ENCODE results near the gene BCLAF1.
A peak's percentile ranks its signal among the peaks of the same experiment; 100 is the strongest.
"Not testable (repeated sequence)": the region's sequence is repeated elsewhere in the genome, so short reads cannot be mapped to it uniquely, and the experiment has no call there.

Gene BCLAF1

GRCh38 chr6:136312975-136313374, 23.3 kb upstream of the BCLAF1 start:
- DNase-seq (ENCODE audit: low read depth, low spot score): peak; percentile 48
- H3K27ac ChIP-seq: no peak overlapping the region

- DNase-seq (ENCODE audit: low read depth, low spot score): no peak
- no peak overlapping the region for H3K27ac ChIP-seq
These were observed 20.2 kb upstream of the BCLAF1 start for GRCh38 chr6:136309729-136310311.

GRCh38 chr6:136309171-136309570, 19.5 kb upstream of the BCLAF1 start:
- H3K27ac ChIP-seq: no peak overlapping the region
- no peak for DNase-seq (ENCODE audit: low read depth, low spot score)

GRCh38 chr6:136308469-136308868, 18.8 kb upstream of the BCLAF1 start:
- not testable (repeated sequence) for H3K27ac ChIP-seq; DNase-seq (ENCODE audit: low read depth, low spot score)

- DNase-seq (ENCODE audit: low read depth, low spot score): no peak
- H3K27ac ChIP-seq: no peak overlapping the region
These were observed 17.7 kb upstream of the BCLAF1 start for GRCh38 chr6:136307351-136307750.

- H3K27ac ChIP-seq: no peak overlapping the region
- no peak for DNase-seq (ENCODE audit: low read depth, low spot score)
These were observed 16.8 kb upstream of the BCLAF1 start for GRCh38 chr6:136306466-136306865.

GRCh38 chr6:136304410-136304809, 14.8 kb upstream of the BCLAF1 start:
- no peak for DNase-seq (ENCODE audit: low read depth, low spot score)
- H3K27ac ChIP-seq: no peak overlapping the region

GRCh38 chr6:136303516-136303915, 13.9 kb upstream of the BCLAF1 start:
- no peak overlapping the region for H3K27ac ChIP-seq
- DNase-seq (ENCODE audit: low read depth, low spot score): no peak

- H3K27ac ChIP-seq: no peak overlapping the region
- no peak for DNase-seq (ENCODE audit: low read depth, low spot score)
These were observed 5.0 kb upstream of the BCLAF1 start for GRCh38 chr6:136294621-136295020.

GRCh38 chr6:136290410-136291010, 864 bp upstream of the BCLAF1 start:
- H3K27ac ChIP-seq: peak overlapping the region; percentile 96
- peak; percentile 51 for DNase-seq (ENCODE audit: low read depth, low spot score)

GRCh38 chr6:136289327-136289578, 393 bp downstream of the BCLAF1 start:
- peak; percentile 52 for DNase-seq (ENCODE audit: low read depth, low spot score)
- H3K27ac ChIP-seq: peak overlapping the region; percentile 96

GRCh38 chr6:136288566-136289326, 900 bp downstream of the BCLAF1 start:
- H3K27ac ChIP-seq: peak overlapping the region; percentile 96
- peak; percentile 88 for DNase-seq (ENCODE audit: low read depth, low spot score)

- DNase-seq (ENCODE audit: low read depth, low spot score): no peak
- H3K27ac ChIP-seq: no peak overlapping the region
These were observed 4.7 kb downstream of the BCLAF1 start for GRCh38 chr6:136284909-136285308.

GRCh38 chr6:136282906-136283305, 6.7 kb downstream of the BCLAF1 start:
- no peak for DNase-seq (ENCODE audit: low read depth, low spot score)
- H3K27ac ChIP-seq: no peak overlapping the region

GRCh38 chr6:136280032-136280609, 9.5 kb downstream of the BCLAF1 start:
- no peak overlapping the region for H3K27ac ChIP-seq
- no peak for DNase-seq (ENCODE audit: low read depth, low spot score)

- DNase-seq (ENCODE audit: low read depth, low spot score): no peak
These were observed 15.6 kb downstream of the BCLAF1 start for GRCh38 chr6:136274062-136274461.

GRCh38 chr6:136265101-136265500, 24.5 kb downstream of the BCLAF1 start:
- no peak for DNase-seq (ENCODE audit: low read depth, low spot score)

More at GRCh38 chr6:136274062-136274461, 15.6 kb downstream of the BCLAF1 start:
- H3K27ac ChIP-seq: no peak overlapping the region

GRCh38 chr6:136262940-136263339, 26.7 kb downstream of the BCLAF1 start:
- no peak for DNase-seq (ENCODE audit: low read depth, low spot score)
- H3K27ac ChIP-seq: no peak overlapping the region

More at GRCh38 chr6:136265101-136265500, 24.5 kb downstream of the BCLAF1 start:
- H3K27ac ChIP-seq: no peak overlapping the region

GRCh38 chr6:136254851-136255466, 34.7 kb downstream of the BCLAF1 start:
- H3K27ac ChIP-seq: no peak overlapping the region
- DNase-seq (ENCODE audit: low read depth, low spot score): no peak

GRCh38 chr6:136253734-136254133, 35.9 kb downstream of the BCLAF1 start:
- H3K27ac ChIP-seq: no peak overlapping the region
- DNase-seq (ENCODE audit: low read depth, low spot score): no peak

GRCh38 chr6:136252441-136252840, 37.2 kb downstream of the BCLAF1 start:
- DNase-seq (ENCODE audit: low read depth, low spot score): no peak
- H3K27ac ChIP-seq: no peak overlapping the region
